Mesendoderm (in vitro differentiated cells): Measurements from ENCODE around the gene MBNL3. TPM values are rescaled to one million over a fixed set of nuclear protein-coding genes. Genes with fewer than 3 reads are reported as not detected.
A peak's percentile ranks its signal among the peaks of the same experiment; 100 is the strongest.

ENCODE experiments used
- DNase-seq: peaks from one replicate; pipeline ENCODE4 v3.0.0; 2013
- H2AK5ac ChIP-seq: 2 replicates; pipeline ENCODE4 v1.6.1; 2013; ENCODE audit warnings: low read length, inconsistent platforms
- H2BK120ac ChIP-seq: 2 replicates; pipeline ENCODE4 v1.6.1; 2013; ENCODE audit warnings: low read depth, mild to moderate bottlenecking, low read length, moderate library complexity, mixed read lengths
- H2BK15ac ChIP-seq: replicated peaks from 2 replicates; pipeline ENCODE4 v1.6.1; 2013; ENCODE audit warnings: low read depth, mild to moderate bottlenecking, moderate library complexity
- H2BK5ac ChIP-seq: 2 replicates; pipeline ENCODE4 v1.6.1; 2013; ENCODE audit warnings: low read length, inconsistent platforms
- H3K18ac ChIP-seq: 2 replicates; pipeline ENCODE4 v1.6.1; 2013; ENCODE audit warnings: mild to moderate bottlenecking, low read length, mixed read lengths
- H3K23ac ChIP-seq: one replicate; pipeline ENCODE4 v1.6.1; 2013; ENCODE audit warnings: low read length
- H3K27ac ChIP-seq: 2 replicates; pipeline ENCODE4 v1.5.1; 2013; ENCODE audit warnings: low read depth, mild to moderate bottlenecking, inconsistent platforms, low read length, moderate library complexity
- H3K27me3 ChIP-seq: 2 replicates; pipeline ENCODE4 v1.6.1; 2013; ENCODE audit warnings: low read length, control low read depth, mild to moderate bottlenecking, inconsistent platforms; ENCODE audit not compliant: insufficient read depth, poor library complexity
- H3K36me3 ChIP-seq: 2 replicates; pipeline ENCODE4 v1.6.1; 2013; ENCODE audit warnings: low read length, inconsistent platforms; ENCODE audit not compliant: control insufficient read depth, insufficient read depth
- H3K4ac ChIP-seq: one replicate; pipeline ENCODE4 v1.6.1; 2013; ENCODE audit warnings: low read depth, mild to moderate bottlenecking, low read length, moderate library complexity
- H3K4me1 ChIP-seq: 2 replicates; pipeline ENCODE4 v1.6.1; 2013; ENCODE audit warnings: low read depth, low read length, inconsistent platforms; ENCODE audit not compliant: control insufficient read depth
- H3K4me2 ChIP-seq: 2 replicates; pipeline ENCODE4 v1.6.1; 2013; ENCODE audit warnings: low read length
- H3K4me3 ChIP-seq: 2 replicates; pipeline ENCODE4 v1.5.1; 2013; ENCODE audit warnings: mild to moderate bottlenecking, low read length
- H3K56ac ChIP-seq: one replicate; pipeline ENCODE4 v1.6.1; 2013; ENCODE audit warnings: low read length
- H3K79me1 ChIP-seq: 2 replicates; pipeline ENCODE4 v1.6.1; 2013; ENCODE audit warnings: low read length, inconsistent platforms
- H3K79me2 ChIP-seq: 2 replicates; pipeline ENCODE4 v1.6.1; 2013; ENCODE audit warnings: mild to moderate bottlenecking, low read length; ENCODE audit not compliant: control insufficient read depth, insufficient read depth
- H3K9ac ChIP-seq: 2 replicates; pipeline ENCODE4 v1.6.1; 2013; ENCODE audit warnings: low read length, inconsistent platforms
- H4K5ac ChIP-seq: one replicate; pipeline ENCODE4 v1.6.1; 2013; ENCODE audit warnings: low read length
- H4K8ac ChIP-seq: one replicate; pipeline ENCODE4 v1.6.1; 2013; ENCODE audit warnings: low read depth, mild to moderate bottlenecking, control low read depth, low read length, moderate library complexity
- WGBS: extraction: QIAGEN DNeasy Blood & Tissue Kit; methylation state at CpG from one replicate; pipeline ENCODE4 v1.1.7; 2013; ENCODE audit warnings: low lambda C conversion rate, missing lambda C conversion rate; ENCODE audit not compliant: insufficient coverage; ENCODE audit errors: extremely low coverage; 5-methylcytosine and 5-hydroxymethylcytosine counted together
- polyA plus RNA-seq, 2 experiments: library from polyadenylated mRNA; stranded (reverse); fragments of 200-250 nt; gene quantifications; one replicate each; pipeline ENCODE4 v1.2.3, GENCODE V29; 2013

The MBNL3 gene
- polyA plus RNA-seq (2013, experiment 1 of 2), result 6.7 TPM
- 6.2 TPM for polyA plus RNA-seq (2013, experiment 2 of 2)

- H4K8ac ChIP-seq, result no peak within 1 kb of the TSS
- H3K23ac ChIP-seq, result no peak within 1 kb of the TSS
- H3K27ac ChIP-seq, result no peak within 1 kb of the TSS
- no CpG with 5 or more reads among the region's 59 CpGs for WGBS
- no peak within 1 kb of the TSS for H2AK5ac ChIP-seq
- no peaks in the 10 kb centered on the region for H3K36me3 ChIP-seq
- H3K4me2 ChIP-seq, result peak within 1 kb of the TSS; percentile 47
- H3K4ac ChIP-seq, result peak within 1 kb of the TSS; percentile 75
- H3K9ac ChIP-seq, result peak within 1 kb of the TSS; percentile 68
- no peak within 1 kb of the TSS for H2BK120ac ChIP-seq
- no peak within 1 kb of the TSS for H2BK15ac ChIP-seq
- H3K4me1 ChIP-seq, result no peaks in the 10 kb centered on the region
- H3K27me3 ChIP-seq, result no peaks in the 10 kb centered on the region
- DNase-seq, result peak; percentile 74
- H4K5ac ChIP-seq, result no peak within 1 kb of the TSS
- no peaks in the 10 kb centered on the region for H3K79me1 ChIP-seq
- H2BK5ac ChIP-seq, result no peak within 1 kb of the TSS
- peak within 1 kb of the TSS; percentile 97 for H3K18ac ChIP-seq
- H3K79me2 ChIP-seq, result no peaks in the 10 kb centered on the region
- H3K4me3 ChIP-seq, result peak within 1 kb of the TSS; percentile 46
- H3K56ac ChIP-seq, result peak within 1 kb of the TSS; percentile 80
Observed at GRCh38 chrX:132488819-132489577, at the start of gene MBNL3. Gene MBNL3 (minus strand): TSS chrX:132489038. CDS start chrX:132439611, 49,427 bp downstream.

GRCh38 chrX:132533409-132533808 lies 44.6 kb upstream of the MBNL3 start:
- Histone ChIP-seq H2BK5ac (no peak overlapping the region), H3K4ac (no peak overlapping the region), H3K56ac (no peak overlapping the region), H3K23ac (no peak overlapping the region), H3K4me1 (no peaks in the 10 kb centered on the region), H2BK15ac (no peak overlapping the region), H3K79me2 (no peaks in the 10 kb centered on the region), H3K27ac (no peak overlapping the region), H3K27me3 (no peaks in the 10 kb centered on the region), H4K8ac (no peak overlapping the region), H4K5ac (no peak overlapping the region), H3K4me3 (no peak overlapping the region), H3K18ac (no peak overlapping the region), H3K9ac (no peak overlapping the region), H3K79me1 (no peaks in the 10 kb centered on the region), H2AK5ac (no peak overlapping the region), H3K36me3 (no peaks in the 10 kb centered on the region), H3K4me2 (no peak overlapping the region), H2BK120ac (no peak overlapping the region)
- DNase-seq, result no peak
- WGBS, result no CpG with 5 or more reads among the region's 2 CpGs

GRCh38 chrX:132532913-132533312 lies 44.1 kb upstream of the MBNL3 start:
- H3K4me1 ChIP-seq, result no peaks in the 10 kb centered on the region
- no peak overlapping the region for H2AK5ac ChIP-seq
- no peak overlapping the region for H3K9ac ChIP-seq
- WGBS, result no CpG with 5 or more reads among the region's 1 CpG
- no peak overlapping the region for H4K5ac ChIP-seq
- H3K27me3 ChIP-seq, result no peaks in the 10 kb centered on the region
- no peak overlapping the region for H3K23ac ChIP-seq
- no peak overlapping the region for H3K27ac ChIP-seq
- no peak overlapping the region for H2BK15ac ChIP-seq
- H3K4me2 ChIP-seq, result no peak overlapping the region
- no peaks in the 10 kb centered on the region for H3K79me1 ChIP-seq
- H2BK120ac ChIP-seq, result no peak overlapping the region
- H3K36me3 ChIP-seq, result no peaks in the 10 kb centered on the region
- no peak for DNase-seq
- H3K79me2 ChIP-seq, result no peaks in the 10 kb centered on the region
- no peak overlapping the region for H3K4me3 ChIP-seq
- H3K4ac ChIP-seq, result no peak overlapping the region
- no peak overlapping the region for H2BK5ac ChIP-seq
- H3K56ac ChIP-seq, result no peak overlapping the region
- H4K8ac ChIP-seq, result no peak overlapping the region
- H3K18ac ChIP-seq, result no peak overlapping the region

- H3K27me3 ChIP-seq, result no peaks in the 10 kb centered on the region
- no peak overlapping the region for H4K5ac ChIP-seq
- H2BK5ac ChIP-seq, result no peak overlapping the region
- no peak overlapping the region for H2AK5ac ChIP-seq
- no peak overlapping the region for H2BK15ac ChIP-seq
- no peak overlapping the region for H3K9ac ChIP-seq
- H3K79me2 ChIP-seq, result no peaks in the 10 kb centered on the region
- H3K4me2 ChIP-seq, result no peak overlapping the region
- no peak overlapping the region for H3K56ac ChIP-seq
- H3K4me3 ChIP-seq, result no peak overlapping the region
- H3K27ac ChIP-seq, result no peak overlapping the region
- H3K4ac ChIP-seq, result no peak overlapping the region
- no peak overlapping the region for H3K18ac ChIP-seq
- H3K23ac ChIP-seq, result no peak overlapping the region
- no peak for DNase-seq
- no peak overlapping the region for H4K8ac ChIP-seq
- no peaks in the 10 kb centered on the region for H3K79me1 ChIP-seq
- no peak overlapping the region for H2BK120ac ChIP-seq
- WGBS, result no CpG with 5 or more reads among the region's 1 CpG
- no peaks in the 10 kb centered on the region for H3K36me3 ChIP-seq
- H3K4me1 ChIP-seq, result no peaks in the 10 kb centered on the region
Observed at GRCh38 chrX:132532097-132532496, 43.3 kb upstream of the MBNL3 start.

- DNase-seq, result no peak
- no CpG with 5 or more reads among the region's 1 CpG for WGBS
Observed at GRCh38 chrX:132520792-132521191, 32.0 kb upstream of the MBNL3 start.

GRCh38 chrX:132520213-132520612 lies 31.4 kb upstream of the MBNL3 start:
- Histone ChIP-seq H3K56ac (no peak overlapping the region), H3K18ac (no peak overlapping the region), H3K79me1 (no peaks in the 10 kb centered on the region), H3K79me2 (no peaks in the 10 kb centered on the region), H2AK5ac (no peak overlapping the region), H3K9ac (no peak overlapping the region), H4K8ac (no peak overlapping the region), H4K5ac (no peak overlapping the region), H2BK15ac (no peak overlapping the region), H3K36me3 (no peaks in the 10 kb centered on the region), H3K4ac (no peak overlapping the region), H3K4me3 (no peak overlapping the region), H3K23ac (no peak overlapping the region), H3K4me1 (no peaks in the 10 kb centered on the region), H2BK120ac (no peak overlapping the region), H3K27ac (no peak overlapping the region), H3K4me2 (no peak overlapping the region), H2BK5ac (no peak overlapping the region), H3K27me3 (no peaks in the 10 kb centered on the region)
- no CpG with 5 or more reads among the region's 3 CpGs for WGBS
- DNase-seq, result no peak

More at GRCh38 chrX:132520792-132521191, 32.0 kb upstream of the MBNL3 start:
- no peak overlapping the region for H2BK15ac ChIP-seq
- H3K4me1 ChIP-seq, result no peaks in the 10 kb centered on the region
- H3K79me2 ChIP-seq, result no peaks in the 10 kb centered on the region
- H3K9ac ChIP-seq, result no peak overlapping the region
- no peak overlapping the region for H3K4me2 ChIP-seq
- H3K4ac ChIP-seq, result no peak overlapping the region
- no peak overlapping the region for H3K23ac ChIP-seq
- no peaks in the 10 kb centered on the region for H3K27me3 ChIP-seq
- no peak overlapping the region for H3K4me3 ChIP-seq
- no peak overlapping the region for H3K18ac ChIP-seq
- no peaks in the 10 kb centered on the region for H3K79me1 ChIP-seq
- no peak overlapping the region for H3K56ac ChIP-seq
- H3K36me3 ChIP-seq, result no peaks in the 10 kb centered on the region
- H2BK5ac ChIP-seq, result no peak overlapping the region
- H2AK5ac ChIP-seq, result no peak overlapping the region
- no peak overlapping the region for H4K8ac ChIP-seq
- H4K5ac ChIP-seq, result no peak overlapping the region
- no peak overlapping the region for H3K27ac ChIP-seq
- no peak overlapping the region for H2BK120ac ChIP-seq
